Astrocyte of the cerebellum (primary cell): Measurements from ENCODE around the gene ZNF333.

Experiments used
- DNase-seq: peaks from one replicate; pipeline ENCODE4 v3.0.0-alpha.2; 2011; ENCODE audit warnings: low read depth
- H3K4me3 ChIP-seq: 2 replicates; pipeline ENCODE4 v1.5.1; 2011; ENCODE audit warnings: mild to moderate bottlenecking, low read depth, low read length, moderate library complexity
- CTCF ChIP-seq: IDR thresholded peaks from 2 replicates; pipeline ENCODE4 v1.5.1; 2012; ENCODE audit warnings: low read length, low read depth, moderate library complexity, mild to moderate bottlenecking; ENCODE audit errors: missing control alignments
- in situ Hi-C: cut with HindIII; loops from 2 replicates; pipeline ENCODE4 v1.10.0; 2017; ENCODE audit warnings: low sequenced_read_pairs

Gene ZNF333

GRCh38 chr19:14718522-14719116 is 28.8 kb downstream of the ZNF333 start:
- in situ Hi-C loops, result no loop called here
- TF ChIP-seq CTCF, result no peak
- no peak overlapping the region for H3K4me3 ChIP-seq
- DNase-seq, result no peak

GRCh38 chr19:14719162-14719561 is 29.3 kb downstream of the ZNF333 start:
- H3K4me3 ChIP-seq, result no peak overlapping the region
- no peak for TF ChIP-seq CTCF
- DNase-seq, result no peak
- in situ Hi-C loops, result no loop called here

- in situ Hi-C loops, result no loop called here
- no peak overlapping the region for H3K4me3 ChIP-seq
- no peak for TF ChIP-seq CTCF
- DNase-seq, result no peak
Measured at GRCh38 chr19:14722127-14722526, 32.3 kb downstream of the ZNF333 start.

- in situ Hi-C loops, result no loop called here
- TF ChIP-seq CTCF, result no peak
- no peak overlapping the region for H3K4me3 ChIP-seq
- no peak for DNase-seq
Measured at GRCh38 chr19:14728595-14728994, 38.7 kb downstream of the ZNF333 start.

GRCh38 chr19:14731200-14731599 is 41.4 kb downstream of the ZNF333 start:
- no peak for TF ChIP-seq CTCF
- H3K4me3 ChIP-seq, result no peak overlapping the region
- no peak for DNase-seq
- in situ Hi-C loops, result no loop called here

GRCh38 chr19:14732510-14732909 is 42.7 kb downstream of the ZNF333 start:
- no peak for TF ChIP-seq CTCF
- in situ Hi-C loops, result no loop called here
- no peak overlapping the region for H3K4me3 ChIP-seq
- DNase-seq, result no peak
